IMR-90 (cell line): Measurements from ENCODE around the gene HINT3. TPM values are rescaled to one million over a fixed set of nuclear protein-coding genes. Genes with fewer than 3 reads are reported as not detected.

Experiments
- ATAC-seq: fragments of 200-7000 bp; cut with Tn5 transposase; 2 replicates; pipeline ENCODE4 v1.9.1; 2020; ENCODE audit warnings: low read depth, mild to moderate bottlenecking, moderate library complexity
- BruUV-seq: library from RNA; stranded (reverse); fragments of 400-500 nt; replicated peaks from 2 replicates; lab custom pipeline; 2021; lab: Mats Ljungman, UMichigan
- CTCF ChIA-PET: fragments of 300-600 bp; formaldehyde crosslinking; extraction: SDS; loops from one replicate; lab custom pipeline; 2021; ENCODE audit warnings: antibody characterized with exemption; lab: Yijun Ruan, JAX
- POLR2A ChIA-PET: fragments of 300-600 bp; sonication (Branson Sonifier 250); formaldehyde crosslinking; loops from one replicate; lab custom pipeline; 2022; ENCODE audit warnings: antibody characterized with exemption; ENCODE audit not compliant: unreplicated experiment; lab: Charles Lee
- DNase-seq: peaks from one replicate; pipeline ENCODE4 v3.0.0; 2013
- H2AFZ ChIP-seq: replicated peaks from 2 replicates; pipeline ENCODE3; 2013; ENCODE audit warnings: low read length, mild to moderate bottlenecking; ENCODE audit not compliant: poor library complexity
- H2AK5ac ChIP-seq: 2 replicates; pipeline ENCODE4 v1.6.1; 2013; ENCODE audit warnings: low read depth, low read length, inconsistent platforms
- H2AK9ac ChIP-seq: replicated peaks from 2 replicates; pipeline ENCODE3; 2013; ENCODE audit warnings: mild to moderate bottlenecking, low read depth, low read length, moderate library complexity; ENCODE audit not compliant: poor library complexity
- H2BK120ac ChIP-seq: 2 replicates; pipeline ENCODE4 v1.6.1; 2013; ENCODE audit warnings: low read depth, low read length, inconsistent platforms
- H2BK15ac ChIP-seq: 3 replicates; pipeline ENCODE4 v1.6.1; 2013; ENCODE audit warnings: low read depth, low read length, inconsistent platforms
- H2BK20ac ChIP-seq: 2 replicates; pipeline ENCODE4 v1.6.1; 2013; ENCODE audit warnings: low read depth, mild to moderate bottlenecking, inconsistent platforms, low read length, moderate library complexity
- H2BK5ac ChIP-seq: 2 replicates; pipeline ENCODE4 v1.6.1; 2013; ENCODE audit warnings: mild to moderate bottlenecking, low read depth, low read length, inconsistent platforms; ENCODE audit not compliant: poor library complexity, severe bottlenecking
- H3K14ac ChIP-seq: replicated peaks from 2 replicates; pipeline ENCODE4 v1.6.1; 2013; ENCODE audit warnings: low read depth, low read length, inconsistent platforms
- H3K18ac ChIP-seq: 2 replicates; pipeline ENCODE4 v1.6.1; 2013; ENCODE audit warnings: low read depth, low read length, control low read depth
- H3K23ac ChIP-seq: 2 replicates; pipeline ENCODE4 v1.6.1; 2013; ENCODE audit warnings: low read depth, low read length, inconsistent platforms
- H3K27ac ChIP-seq: 2 replicates; pipeline ENCODE4 v1.5.1; 2013; ENCODE audit warnings: mild to moderate bottlenecking, control low read depth, low read length; ENCODE audit not compliant: insufficient read depth
- H3K27me3 ChIP-seq: 2 replicates; pipeline ENCODE4 v1.6.1; 2013; ENCODE audit warnings: low read length; ENCODE audit not compliant: control insufficient read depth, insufficient read depth
- H3K36me3 ChIP-seq: 2 replicates; pipeline ENCODE4 v1.6.1; 2013; ENCODE audit warnings: low read length, mixed read lengths; ENCODE audit not compliant: control insufficient read depth, insufficient read depth
- H3K4ac ChIP-seq: 2 replicates; pipeline ENCODE4 v1.6.1; 2013; ENCODE audit warnings: low read depth, low read length, inconsistent platforms
- H3K4me1 ChIP-seq: 2 replicates; pipeline ENCODE4 v1.6.1; 2013; ENCODE audit warnings: low read length, mixed read lengths; ENCODE audit not compliant: control insufficient read depth, insufficient read depth
- H3K4me2 ChIP-seq: 2 replicates; pipeline ENCODE4 v1.6.1; 2013; ENCODE audit warnings: low read depth, mild to moderate bottlenecking, control low read depth, low read length, moderate library complexity
- H3K4me3 ChIP-seq: 2 replicates; pipeline ENCODE4 v1.5.1; 2013; ENCODE audit warnings: low read depth, mild to moderate bottlenecking, control low read depth, low read length, moderate library complexity; ENCODE audit not compliant: insufficient read depth
- H3K56ac ChIP-seq: 2 replicates; pipeline ENCODE4 v1.6.1; 2013; ENCODE audit warnings: low read length, inconsistent platforms; ENCODE audit not compliant: insufficient read depth; ENCODE audit errors: extremely low read depth
- H3K79me1 ChIP-seq, 2 experiments: 2 replicates each; pipeline ENCODE4 v1.6.1; 2013; ENCODE audit warnings: low read length in 2 of 2, inconsistent platforms in 1 of 2, low read depth in 1 of 2
- H3K9ac ChIP-seq: 2 replicates; pipeline ENCODE4 v1.6.1; 2013; ENCODE audit warnings: low read depth, low read length, control low read depth
- H3K9me1 ChIP-seq: 2 replicates; pipeline ENCODE4 v1.6.1; 2013; ENCODE audit warnings: low read length, inconsistent platforms; ENCODE audit not compliant: insufficient read depth
- H3K9me3 ChIP-seq: 2 replicates; pipeline ENCODE4 v1.6.1; 2013; ENCODE audit warnings: low read length; ENCODE audit not compliant: control insufficient read depth, insufficient read depth
- H4K20me1 ChIP-seq: 2 replicates; pipeline ENCODE4 v1.6.1; 2013; ENCODE audit warnings: low read length, inconsistent platforms; ENCODE audit not compliant: insufficient read depth
- H4K5ac ChIP-seq: 2 replicates; pipeline ENCODE4 v1.6.1; 2013; ENCODE audit warnings: mild to moderate bottlenecking, low read depth, low read length, control low read depth
- H4K8ac ChIP-seq, 2 experiments: 2 replicates each; pipeline ENCODE4 v1.6.1; 2013; ENCODE audit warnings: low read depth in 2 of 2, low read length in 2 of 2, control low read depth in 1 of 2, inconsistent platforms in 1 of 2
- H4K91ac ChIP-seq: 2 replicates; pipeline ENCODE4 v1.6.1; 2013; ENCODE audit warnings: low read depth, low read length, inconsistent platforms; ENCODE audit not compliant: insufficient read depth
- BHLHE40 ChIP-seq: fragments of 150-350 bp; IDR thresholded peaks from 2 replicates; pipeline ENCODE4 v1.6.1; 2016; ENCODE audit warnings: mild to moderate bottlenecking, low read depth, low read length
- CEBPB ChIP-seq: IDR thresholded peaks from 2 replicates; pipeline ENCODE4 v1.6.1; 2012; ENCODE audit warnings: low read depth, low read length, improper control_type of control experiment
- CHD1 ChIP-seq: IDR thresholded peaks from 2 replicates; pipeline ENCODE4 v1.6.1; 2012; ENCODE audit warnings: low read depth, low read length, improper control_type of control experiment
- FOS ChIP-seq: fragments of 150-350 bp; IDR thresholded peaks from 2 replicates; pipeline ENCODE4 v1.6.1; 2016; ENCODE audit warnings: low read depth, low read length
- MAZ ChIP-seq: IDR thresholded peaks from 2 replicates; pipeline ENCODE4 v1.6.1; 2012; ENCODE audit warnings: low read depth, mild to moderate bottlenecking, low read length, improper control_type of control experiment, moderate library complexity, borderline replicate concordance
- MXI1 ChIP-seq: IDR thresholded peaks from 2 replicates; pipeline ENCODE4 v1.6.1; 2012; ENCODE audit warnings: low read depth, mild to moderate bottlenecking, low read length, moderate library complexity, borderline replicate concordance
- POLR2A ChIP-seq: IDR thresholded peaks from 2 replicates; pipeline ENCODE4 v1.6.1; 2012; ENCODE audit warnings: mild to moderate bottlenecking, low read depth, low read length
- RCOR1 ChIP-seq: IDR thresholded peaks from 2 replicates; pipeline ENCODE4 v1.6.1; 2012; ENCODE audit warnings: mild to moderate bottlenecking, low read length, improper control_type of control experiment; ENCODE audit not compliant: insufficient replicate concordance
- SMC3 ChIP-seq: fragments of 150-350 bp; IDR thresholded peaks from 2 replicates; pipeline ENCODE4 v1.6.1; 2016; ENCODE audit warnings: low read depth, mild to moderate bottlenecking, antibody characterized with exemption, low read length, moderate library complexity
- USF2 ChIP-seq: fragments of 150-350 bp; IDR thresholded peaks from 2 replicates; pipeline ENCODE4 v1.6.1; 2017; ENCODE audit warnings: mild to moderate bottlenecking, antibody characterized with exemption, low read length, low read depth
- WGBS, 2 experiments: methylation state at CpG; one replicate each; pipeline versions ENCODE4 v1.1.5 to v1.1.7; 2013; ENCODE audit warnings: missing lambda C conversion rate in 2 of 2; ENCODE audit not compliant: insufficient read length in 1 of 2; ENCODE audit errors: extremely low coverage in 2 of 2; 5-methylcytosine and 5-hydroxymethylcytosine counted together
- dilution Hi-C: fragments of 300-500 bp; cut with HindIII; formaldehyde crosslinking; loops from one replicate; pipeline ENCODE4 v1.14.3; 2018; ENCODE audit warnings: low sequenced_read_pairs; ENCODE audit not compliant: unreplicated experiment
- in situ Hi-C: fragments of 300-500 bp; cut with MboI; formaldehyde crosslinking; loops from 3 replicates; pipeline ENCODE4 v1.14.3; 2019; ENCODE audit warnings: low sequenced_read_pairs, inconsistent platforms, mixed read lengths
- intact Hi-C: fragments of 100-400 bp; cut with micrococcal nuclease; formaldehyde crosslinking; loops from 2 replicates; pipeline ENCODE4 v1.10.0; 2022
- polyA plus RNA-seq, 3 experiments: library from polyadenylated mRNA; depleted of rRNA; stranded (reverse); fragments of >200 nt; gene quantifications; 2 replicates each; pipeline ENCODE4 v1.2.3, GENCODE V29; 2012; ENCODE audit warnings: low replicate concordance in 1 of 3
- total RNA-seq: library from RNA; depleted of rRNA; stranded (reverse); fragments of >200 nt; gene quantifications from 2 replicates; pipeline ENCODE4 v1.2.3, GENCODE V29; 2012
- TF ChIP-seq, protein P1 (sequence below): conservative IDR thresholded peaks from 2 replicates; pipeline ENCODE4 v1.5.1; 2012; ENCODE audit warnings: mild to moderate bottlenecking, low read depth, low read length, improper control_type of control experiment
- TF ChIP-seq, protein P2 (sequence below): fragments of 150-350 bp; IDR thresholded peaks from 2 replicates; pipeline ENCODE4 v1.6.1; 2016; ENCODE audit warnings: low read depth, mild to moderate bottlenecking, low read length, moderate library complexity, borderline replicate concordance

The HINT3 gene
- total and polyA plus RNA-seq, 2 of the 4 experiments (the other 2 are of a cell fraction), result 3.4 to 6.5 TPM

DNA sequence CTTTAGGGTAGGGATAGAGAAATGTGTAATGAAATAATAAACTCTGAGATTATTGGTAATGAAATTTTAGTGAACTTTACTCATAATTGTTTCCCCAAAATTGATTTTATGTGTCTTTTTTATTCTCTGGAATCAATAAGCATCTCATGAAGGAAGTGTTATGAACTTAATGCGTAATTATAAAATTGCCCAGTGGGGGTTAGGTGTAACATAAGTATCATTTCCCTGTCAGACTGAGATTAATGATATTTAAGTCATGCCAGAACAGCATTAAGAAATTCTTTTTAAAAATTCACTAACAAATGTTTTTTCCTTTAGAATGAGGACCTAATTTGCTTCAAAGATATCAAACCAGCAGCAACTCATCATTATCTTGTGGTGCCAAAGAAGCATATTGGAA lies 10.0 kb downstream of the HINT3 start:
- no CpG with 5 or more reads among the region's 1 CpG for WGBS, 2 experiments
- no peak overlapping the region for H2AK9ac ChIP-seq
- H3K4me1 ChIP-seq, result no peaks in the 10 kb centered on the region
- intact Hi-C loops, result loop anchor here (10.0 kb wide), 1 partner anchor 402 kb away; no protein-coding TSS in a partner anchor
- no peak overlapping the region for H3K9ac ChIP-seq
- H3K18ac ChIP-seq, result no peak overlapping the region
- no peak overlapping the region for H2AK5ac ChIP-seq
- no peak overlapping the region for H3K14ac ChIP-seq
- H3K79me1 ChIP-seq, result peaks cover 4 to 5% of the 10 kb centered on the region in 2 experiments; a peak in 3 of 4 replicates
- no peak for ATAC-seq
- H2BK15ac ChIP-seq, result no peak overlapping the region
- no peaks in the 10 kb centered on the region for H3K27me3 ChIP-seq
- no peaks in the 10 kb centered on the region for H3K9me3 ChIP-seq
- no peak overlapping the region for H2BK5ac ChIP-seq
- no peak overlapping the region for H3K27ac ChIP-seq
- POLR2A ChIA-PET, result no interaction called here
- no peak overlapping the region for H3K4ac ChIP-seq
- in situ Hi-C loops, result loop anchor here (5.0 kb wide), 1 partner anchor 109 kb away; no protein-coding TSS in a partner anchor
- CTCF ChIA-PET, result no interaction called here
- H3K4me3 ChIP-seq, result no peak overlapping the region
- H4K8ac ChIP-seq, result no peak overlapping the region
- no peaks in the 10 kb centered on the region for H4K20me1 ChIP-seq
- no peaks in the 10 kb centered on the region for H3K9me1 ChIP-seq
- no peak overlapping the region for H4K5ac ChIP-seq
- no TSS peak for BruUV-seq
- H3K36me3 ChIP-seq, result peaks cover 2% of the 10 kb centered on the region; the same call in 1 of the 2 replicates
- H4K91ac ChIP-seq, result no peak overlapping the region
- dilution Hi-C loops, result no loop called here
- no peak overlapping the region for H3K4me2 ChIP-seq
- no peak overlapping the region for H2BK120ac ChIP-seq
- no peak overlapping the region for H2AFZ ChIP-seq
- no peak for TF ChIP-seq FOS
- TF ChIP-seq BHLHE40, result no peak
- no peak for TF ChIP-seq USF2
- no peak for TF ChIP-seq MAZ
- no peak for TF ChIP-seq RCOR1
- TF ChIP-seq SMC3, result no peak
- TF ChIP-seq, protein P1, sequence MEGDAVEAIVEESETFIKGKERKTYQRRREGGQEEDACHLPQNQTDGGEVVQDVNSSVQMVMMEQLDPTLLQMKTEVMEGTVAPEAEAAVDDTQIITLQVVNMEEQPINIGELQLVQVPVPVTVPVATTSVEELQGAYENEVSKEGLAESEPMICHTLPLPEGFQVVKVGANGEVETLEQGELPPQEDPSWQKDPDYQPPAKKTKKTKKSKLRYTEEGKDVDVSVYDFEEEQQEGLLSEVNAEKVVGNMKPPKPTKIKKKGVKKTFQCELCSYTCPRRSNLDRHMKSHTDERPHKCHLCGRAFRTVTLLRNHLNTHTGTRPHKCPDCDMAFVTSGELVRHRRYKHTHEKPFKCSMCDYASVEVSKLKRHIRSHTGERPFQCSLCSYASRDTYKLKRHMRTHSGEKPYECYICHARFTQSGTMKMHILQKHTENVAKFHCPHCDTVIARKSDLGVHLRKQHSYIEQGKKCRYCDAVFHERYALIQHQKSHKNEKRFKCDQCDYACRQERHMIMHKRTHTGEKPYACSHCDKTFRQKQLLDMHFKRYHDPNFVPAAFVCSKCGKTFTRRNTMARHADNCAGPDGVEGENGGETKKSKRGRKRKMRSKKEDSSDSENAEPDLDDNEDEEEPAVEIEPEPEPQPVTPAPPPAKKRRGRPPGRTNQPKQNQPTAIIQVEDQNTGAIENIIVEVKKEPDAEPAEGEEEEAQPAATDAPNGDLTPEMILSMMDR, result no peak
- TF ChIP-seq MXI1, result no peak
- no peak for TF ChIP-seq POLR2A
- TF ChIP-seq, protein P2, sequence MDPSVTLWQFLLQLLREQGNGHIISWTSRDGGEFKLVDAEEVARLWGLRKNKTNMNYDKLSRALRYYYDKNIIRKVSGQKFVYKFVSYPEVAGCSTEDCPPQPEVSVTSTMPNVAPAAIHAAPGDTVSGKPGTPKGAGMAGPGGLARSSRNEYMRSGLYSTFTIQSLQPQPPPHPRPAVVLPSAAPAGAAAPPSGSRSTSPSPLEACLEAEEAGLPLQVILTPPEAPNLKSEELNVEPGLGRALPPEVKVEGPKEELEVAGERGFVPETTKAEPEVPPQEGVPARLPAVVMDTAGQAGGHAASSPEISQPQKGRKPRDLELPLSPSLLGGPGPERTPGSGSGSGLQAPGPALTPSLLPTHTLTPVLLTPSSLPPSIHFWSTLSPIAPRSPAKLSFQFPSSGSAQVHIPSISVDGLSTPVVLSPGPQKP, result no peak
- TF ChIP-seq CEBPB, result no peak
- TF ChIP-seq CHD1, result no peak
- H3K56ac ChIP-seq, result no peak overlapping the region
- no peak overlapping the region for H3K23ac ChIP-seq
- H2BK20ac ChIP-seq, result no peak overlapping the region
- DNase-seq, result no peak
